ENCODE measurements around the gene DPF3.

DPF3 gene

GRCh38 chr14:72576258-72576657 lies 317.6 kb downstream of the DPF3 start:
- DNase-seq (ENCODE audit: extremely low spot score), result no peak
- TF ChIP-seq L3MBTL2 (conservative IDR thresholded peaks at IDR 0.05) (no peak), FOXK2 (IDR thresholded peaks at IDR 0.05) (no peak), TARDBP (IDR thresholded peaks at IDR 0.05) (no peak), FOXA1 (IDR thresholded peaks at IDR 0.05) (no peak), LEF1 (IDR thresholded peaks at IDR 0.05; ENCODE audit: borderline replicate concordance) (no peak), CTBP1 (IDR thresholded peaks at IDR 0.05; ENCODE audit: borderline replicate concordance) (no peak), SUZ12 (IDR thresholded peaks at IDR 0.05) (no peak)
- CTCF ChIA-PET, result no interaction called here
- POLR2A ChIA-PET, result no interaction called here

- ChIA-PET POLR2A (no interaction called here), CTCF (no interaction called here)
- no peak for TF ChIP-seq FOXK2 (IDR thresholded peaks at IDR 0.05)
- no peak for TF ChIP-seq FOXM1 (IDR thresholded peaks at IDR 0.05; ENCODE audit: borderline replicate concordance)
- no peak for DNase-seq (ENCODE audit: extremely low spot score)
Observed at GRCh38 chr14:72574715-72575114, 319.2 kb downstream of the DPF3 start.

- CTCF ChIA-PET, result no interaction called here
- no peak for TF ChIP-seq HDGF (IDR thresholded peaks at IDR 0.05; ENCODE audit: borderline replicate concordance)
- TF ChIP-seq FOXA1 (IDR thresholded peaks at IDR 0.05), result no peak
- no peak for TF ChIP-seq ELF4 (IDR thresholded peaks at IDR 0.05)
- TF ChIP-seq FOXK2 (IDR thresholded peaks at IDR 0.05), result no peak
- no peak for TF ChIP-seq L3MBTL2 (conservative IDR thresholded peaks at IDR 0.05)
- no peak for TF ChIP-seq ARNT (IDR thresholded peaks at IDR 0.05)
- no peak for TF ChIP-seq NFRKB (IDR thresholded peaks at IDR 0.05)
- TF ChIP-seq SP1 (IDR thresholded peaks at IDR 0.05), result no peak
- no peak for TF ChIP-seq ZNF384 (IDR thresholded peaks at IDR 0.05)
- TF ChIP-seq SUZ12 (IDR thresholded peaks at IDR 0.05), result no peak
- no peak for TF ChIP-seq BHLHE40 (IDR thresholded peaks at IDR 0.05; ENCODE audit: borderline replicate concordance)
- no peak for TF ChIP-seq PKNOX1 (IDR thresholded peaks at IDR 0.05)
- no peak for TF ChIP-seq LEF1 (IDR thresholded peaks at IDR 0.05; ENCODE audit: borderline replicate concordance)
- no peak for TF ChIP-seq CTBP1 (IDR thresholded peaks at IDR 0.05; ENCODE audit: borderline replicate concordance)
- TF ChIP-seq FOXM1 (IDR thresholded peaks at IDR 0.05; ENCODE audit: borderline replicate concordance), result no peak
- TF ChIP-seq TARDBP (IDR thresholded peaks at IDR 0.05), result no peak
Observed at GRCh38 chr14:72573725-72574417, 320.0 kb downstream of the DPF3 start.

More at GRCh38 chr14:72573725-72574417, 320.0 kb downstream of the DPF3 start:
- DNase-seq (ENCODE audit: extremely low spot score), result no peak
- POLR2A ChIA-PET, result interaction anchor here (0.5 kb wide), 1 partner anchor 423 kb away, joined by 3 read pairs; no protein-coding TSS in a partner anchor

Measured in HEK293T (cell line).